ENCODE results near the gene VARS1. TPM values are rescaled to one million over a fixed set of nuclear protein-coding genes. Genes with fewer than 3 reads are reported as not detected.

Gene VARS1
- total RNA-seq, 1 donor from 2014 or later: 104 TPM

GRCh38 chr6:31785475-31785874 lies 10.1 kb downstream of the VARS1 start:
- DNase-seq (ENCODE audit: extremely low spot score, unreplicated experiment): no peak
- H3K36me3 Mint-ChIP-seq: peaks cover 4% of the 10 kb centered on the region
- no peak for TF ChIP-seq CTCF (conservative IDR thresholded peaks at IDR 0.05)
- no peaks in the 10 kb centered on the region for H3K27me3 Mint-ChIP-seq
- no peaks in the 10 kb centered on the region for H3K4me1 Mint-ChIP-seq (ENCODE audit: unreplicated experiment)
- H3K4me3 Mint-ChIP-seq: no peak overlapping the region
- H3K9me3 Mint-ChIP-seq: no peaks in the 10 kb centered on the region
- H3K27ac Mint-ChIP-seq: no peak overlapping the region

- H3K27ac Mint-ChIP-seq: peak overlapping the region; percentile 46
- H3K4me1 Mint-ChIP-seq (ENCODE audit: unreplicated experiment): no peaks in the 10 kb centered on the region
- no peak overlapping the region for H3K4me3 Mint-ChIP-seq
These were observed 11.2 kb downstream of the VARS1 start for GRCh38 chr6:31784098-31784925.

GRCh38 chr6:31782126-31782855 lies 13.3 kb downstream of the VARS1 start:
- no peak for DNase-seq (ENCODE audit: extremely low spot score, unreplicated experiment)
- H3K4me1 Mint-ChIP-seq (ENCODE audit: unreplicated experiment): no peaks in the 10 kb centered on the region
- no peak overlapping the region for H3K4me3 Mint-ChIP-seq
- no peaks in the 10 kb centered on the region for H3K9me3 Mint-ChIP-seq
- no peak overlapping the region for H3K27ac Mint-ChIP-seq
- H3K27me3 Mint-ChIP-seq: no peaks in the 10 kb centered on the region
- TF ChIP-seq CTCF (conservative IDR thresholded peaks at IDR 0.05): no peak
- H3K36me3 Mint-ChIP-seq: peaks cover 4% of the 10 kb centered on the region

More at GRCh38 chr6:31784098-31784925, 11.2 kb downstream of the VARS1 start:
- DNase-seq (ENCODE audit: extremely low spot score, unreplicated experiment): no peak
- H3K9me3 Mint-ChIP-seq: no peaks in the 10 kb centered on the region
- no peak for TF ChIP-seq CTCF (conservative IDR thresholded peaks at IDR 0.05)
- H3K36me3 Mint-ChIP-seq: peaks cover 4% of the 10 kb centered on the region
- H3K27me3 Mint-ChIP-seq: no peaks in the 10 kb centered on the region

GRCh38 chr6:31781244-31782125 lies 14.1 kb downstream of the VARS1 start:
- Mint-ChIP-seq H3K27ac (peak overlapping the region; percentile 8), H3K9me3 (no peaks in the 10 kb centered on the region), H3K4me3 (no peak overlapping the region), H3K36me3 (peaks cover 4% of the 10 kb centered on the region), H3K4me1 (ENCODE audit: unreplicated experiment) (peaks cover 3% of the 10 kb centered on the region), H3K27me3 (no peaks in the 10 kb centered on the region)
- no peak for TF ChIP-seq CTCF (conservative IDR thresholded peaks at IDR 0.05)
- DNase-seq (ENCODE audit: extremely low spot score, unreplicated experiment): no peak

- Mint-ChIP-seq H3K4me1 (ENCODE audit: unreplicated experiment) (peaks cover 6% of the 10 kb centered on the region), H3K4me3 (no peak overlapping the region), H3K27ac (peak overlapping the region; percentile 8), H3K9me3 (no peaks in the 10 kb centered on the region), H3K27me3 (no peaks in the 10 kb centered on the region), H3K36me3 (peaks cover 4% of the 10 kb centered on the region)
- TF ChIP-seq CTCF (conservative IDR thresholded peaks at IDR 0.05): no peak
- DNase-seq (ENCODE audit: extremely low spot score, unreplicated experiment): no peak
These were observed 14.9 kb downstream of the VARS1 start for GRCh38 chr6:31780507-31781243.
